Ishikawa (cell line): ENCODE measurements around the gene CCT2.

Experiments used
- EGR1 ChIP-seq: IDR thresholded peaks from 2 replicates; pipeline ENCODE4 v1.6.1; 2012
- EP300 ChIP-seq: IDR thresholded peaks from 2 replicates; pipeline ENCODE4 v1.6.1; 2012; ENCODE audit warnings: borderline replicate concordance
- MAX ChIP-seq: IDR thresholded peaks from 2 replicates; pipeline ENCODE4 v1.6.1; 2012
- RAD21 ChIP-seq: IDR thresholded peaks from 2 replicates; pipeline ENCODE4 v1.6.1; 2012; ENCODE audit warnings: low read depth
- REST ChIP-seq: IDR thresholded peaks from 2 replicates; pipeline ENCODE4 v1.6.1; 2012; ENCODE audit warnings: low read depth, mild to moderate bottlenecking
- TAF1 ChIP-seq: IDR thresholded peaks from 2 replicates; pipeline ENCODE4 v1.6.1; 2012; ENCODE audit warnings: low read depth, mild to moderate bottlenecking
- TCF12 ChIP-seq: IDR thresholded peaks from 2 replicates; pipeline ENCODE4 v1.6.1; 2012; ENCODE audit warnings: low read depth
- TEAD4 ChIP-seq: IDR thresholded peaks from 2 replicates; pipeline ENCODE4 v1.6.1; 2012
- USF1 ChIP-seq: IDR thresholded peaks from 2 replicates; pipeline ENCODE4 v1.6.1; 2012
- YY1 ChIP-seq: IDR thresholded peaks from 2 replicates; pipeline ENCODE4 v1.6.1; 2012; ENCODE audit warnings: low read depth

- no peak for TF ChIP-seq EP300
- TF ChIP-seq TCF12 = no peak
- no peak for TF ChIP-seq TAF1
- TF ChIP-seq YY1 = no peak
- no peak for TF ChIP-seq EGR1
- TF ChIP-seq MAX = no peak
- no peak for TF ChIP-seq TEAD4
- peak; percentile 35; the same call in 1 of the 2 replicates for TF ChIP-seq RAD21
- no peak for TF ChIP-seq USF1
- no peak for TF ChIP-seq REST
Observed at GRCh38 chr12:69630191-69630590, 44.9 kb downstream of the CCT2 start.
